ENCODE results near the gene POLD2. TPM values are rescaled to one million over a fixed set of nuclear protein-coding genes. Genes with fewer than 3 reads are reported as not detected.

The POLD2 gene
- total and polyA plus RNA-seq, 2 of the 13 experiments (the other 11 are each of a cell fraction or from before 2014, with no cell fraction given): 87.6 to 95.1 TPM

- Histone ChIP-seq H4K20me1 (ENCODE audit: insufficient read depth, low read length) (no peaks in the 10 kb centered on the region), H2AFZ (ENCODE audit: low read length) (no peak overlapping the region), H3K27me3 (ENCODE audit: control insufficient read depth in 1 of 2, insufficient read depth in 2 of 2, low read length in 2 of 2) (peaks cover 2 to 58% of the 10 kb centered on the region in 2 experiments; a peak in 3 of 5 replicates), H3K4me3 (replicated peaks in 1 of 3; ENCODE audit: insufficient read depth in 1 of 3, low read depth in 2 of 3, low read length in 3 of 3) (no peak overlapping the region), H3K27ac (ENCODE audit: extremely low read length, insufficient read depth, low read length) (no peak overlapping the region), H3K9me3 (ENCODE audit: low read length) (no peaks in the 10 kb centered on the region), H3K36me3 (replicated peaks in 1 of 2; ENCODE audit: control insufficient read depth in 1 of 2, insufficient read depth in 2 of 2, low read length in 2 of 2) (no peaks in the 10 kb centered on the region), H3K9ac (ENCODE audit: insufficient read depth, low read depth, low read length) (no peak overlapping the region), H3K79me2 (ENCODE audit: insufficient read depth, low read length) (no peaks in the 10 kb centered on the region), H3K4me1 (ENCODE audit: insufficient read depth, low read length) (peaks cover 9% of the 10 kb centered on the region), H3K4me2 (ENCODE audit: low read depth, low read length) (no peak overlapping the region)
- no TSS peak for BruUV-seq (replicated peaks)
- ATAC-seq (no peak), FAIRE-seq (no peak), DNase-seq (ENCODE audit: low spot score) (no peak)
- TF ChIP-seq BATF2 (CRISPR knock-in tag; IDR thresholded peaks at IDR 0.05): no peak
- no peak for TF ChIP-seq MBD4 (IDR thresholded peaks at IDR 0.05; ENCODE audit: borderline replicate concordance, low read length)
- TF ChIP-seq THAP7 (CRISPR knock-in tag; IDR thresholded peaks at IDR 0.05): no peak
- TF ChIP-seq ZBTB3 (CRISPR knock-in tag; IDR thresholded peaks at IDR 0.05; ENCODE audit: borderline replicate concordance, low read depth): no peak
- no peak for TF ChIP-seq ZMAT3 (CRISPR knock-in tag; conservative IDR thresholded peaks at IDR 0.05)
- no peak for TF ChIP-seq NAIF1 (CRISPR knock-in tag; IDR thresholded peaks at IDR 0.05; ENCODE audit: borderline replicate concordance)
- no peak for TF ChIP-seq PRMT3 (CRISPR knock-in tag; IDR thresholded peaks at IDR 0.05; ENCODE audit: borderline replicate concordance, low read depth)
- no peak for TF ChIP-seq YEATS4 (CRISPR knock-in tag; IDR thresholded peaks at IDR 0.05; ENCODE audit: borderline replicate concordance)
- TF ChIP-seq IKZF1 (IDR thresholded peaks at IDR 0.05): no peak
- TF ChIP-seq EEA1 (CRISPR knock-in tag; IDR thresholded peaks at IDR 0.05; ENCODE audit: borderline replicate concordance): no peak
- no peak for TF ChIP-seq ZNF614 (CRISPR knock-in tag; IDR thresholded peaks at IDR 0.05; ENCODE audit: borderline replicate concordance)
- TF ChIP-seq MTA3 (CRISPR knock-in tag; IDR thresholded peaks at IDR 0.05): no peak
- ChIA-PET CTCF (ENCODE audit: low intra/inter-chr PET ratio, low total read pairs) (no interaction called here), POLR2A (no interaction called here)
- in situ Hi-C loops (cut with HindIII; ENCODE audit: extremely low pct_ligation_motif_present, low pct_unique_long_range_greater_than_20kb): no loop called here
- intact Hi-C loops (cut with micrococcal nuclease; ENCODE audit: unreplicated experiment): no loop called here
- 22% methylated on average over 4 of the region's 5 CpGs for WGBS (ENCODE audit: low lambda C conversion rate)
These were observed 27.1 kb upstream of the POLD2 start for GRCh38 chr7:44150466-44150832.
